GM19395 (cell line): ENCODE data around the gene ICOSLG.
"Not testable (repeated sequence)": the region's sequence is repeated elsewhere in the genome, so short reads cannot be mapped to it uniquely, and the experiment has no call there.

Experiments
- ATAC-seq: cut with Tn5 transposase; IDR thresholded peaks from one replicate; pipeline ENCODE4 v1.9.1; 2021; ENCODE audit warnings: mild to moderate bottlenecking, moderate library complexity; ENCODE audit not compliant: unreplicated experiment

Gene ICOSLG

DNA sequence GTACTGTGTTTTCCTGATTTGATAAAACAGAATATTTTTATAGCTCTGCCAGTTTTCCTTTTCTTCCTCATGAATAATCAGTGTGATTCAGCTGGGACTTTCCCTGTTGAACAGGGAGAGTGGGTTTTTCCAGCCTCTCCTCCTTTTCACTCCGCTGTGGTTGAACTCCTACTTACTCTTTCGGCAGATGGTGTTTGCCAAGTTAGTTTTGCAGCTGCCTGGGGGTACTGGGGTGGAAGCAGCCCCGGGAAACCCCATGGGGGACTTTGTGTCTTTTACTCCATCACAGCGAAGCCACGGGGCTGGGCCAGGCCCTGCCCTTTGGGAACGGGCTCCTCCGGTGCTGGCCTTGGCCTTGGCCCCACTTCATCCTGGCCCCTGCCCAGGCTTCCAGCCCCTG lies 55.9 kb downstream of the ICOSLG start:
- ATAC-seq = not testable (repeated sequence)

GRCh38 chr21:44182202-44182601 lies 58.5 kb downstream of the ICOSLG start:
- not testable (repeated sequence) for ATAC-seq

- ATAC-seq = not testable (repeated sequence)
These were observed 59.2 kb downstream of the ICOSLG start for GRCh38 chr21:44181506-44181905.

DNA sequence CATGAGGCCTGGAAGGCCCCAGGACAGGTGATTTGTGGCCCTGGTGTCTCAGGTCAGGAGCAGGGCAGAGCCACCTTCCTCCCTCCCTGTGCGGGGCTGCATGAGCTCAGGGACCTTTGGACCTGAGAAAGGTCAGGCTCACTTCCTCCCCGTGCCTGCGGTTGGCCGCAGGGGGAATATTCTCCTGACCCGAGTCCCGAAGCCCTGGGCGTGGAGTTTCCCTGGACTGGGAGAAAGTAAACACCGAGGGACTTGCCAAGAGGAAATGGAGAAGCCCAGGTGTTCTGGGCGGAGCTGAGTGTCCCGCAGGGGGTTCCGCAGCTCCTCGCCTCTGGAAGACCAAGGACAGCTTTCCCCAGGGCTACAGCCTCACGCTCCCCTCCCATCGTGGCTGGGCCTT lies 64.6 kb downstream of the ICOSLG start:
- ATAC-seq = not testable (repeated sequence)

- not testable (repeated sequence) for ATAC-seq
These were observed 65.6 kb downstream of the ICOSLG start for GRCh38 chr21:44175189-44175588.
